HG02763 (cell line): ENCODE results near the gene HID1.
A peak's percentile ranks its signal among the peaks of the same experiment; 100 is the strongest.
"Not testable (repeated sequence)": the region's sequence is repeated elsewhere in the genome, so short reads cannot be mapped to it uniquely, and the experiment has no call there.

ENCODE experiments used
- ATAC-seq: cut with Tn5 transposase; IDR thresholded peaks from one replicate; pipeline ENCODE4 v1.9.1; 2021; ENCODE audit warnings: mild to moderate bottlenecking, moderate library complexity; ENCODE audit not compliant: unreplicated experiment

Gene HID1

GRCh38 chr17:74999523-74999922 lies 27.0 kb upstream of the HID1 start:
- ATAC-seq, result no peak

- no peak for ATAC-seq
Measured at GRCh38 chr17:74998783-74999182, 26.2 kb upstream of the HID1 start.

- ATAC-seq, result no peak
Measured at GRCh38 chr17:74995847-74996246, 23.3 kb upstream of the HID1 start.

- ATAC-seq, result no peak
Measured at GRCh38 chr17:74994440-74994839, 21.9 kb upstream of the HID1 start.

- ATAC-seq, result no peak
Measured at GRCh38 chr17:74992223-74992622, 19.7 kb upstream of the HID1 start.

- ATAC-seq, result no peak
Measured at GRCh38 chr17:74990581-74991105, 18.1 kb upstream of the HID1 start.

GRCh38 chr17:74987909-74988711 lies 15.6 kb upstream of the HID1 start:
- peak; percentile 24 for ATAC-seq

GRCh38 chr17:74987418-74987908 lies 14.9 kb upstream of the HID1 start, which contains the start of gene CDR2L:
CDR2L (plus strand) TSS chr17:74987632; CDS start chr17:74988044, 412 bp downstream.
- ATAC-seq, result peak; percentile 78

- no peak for ATAC-seq
Measured at GRCh38 chr17:74986206-74986576, 13.6 kb upstream of the HID1 start.

GRCh38 chr17:74982663-74983313 lies 10.2 kb upstream of the HID1 start:
- not testable (repeated sequence) for ATAC-seq

- ATAC-seq, result no peak
Measured at GRCh38 chr17:74981979-74982662, 9.6 kb upstream of the HID1 start.

- ATAC-seq, result no peak
Measured at GRCh38 chr17:74981318-74981978, 8.9 kb upstream of the HID1 start.

- ATAC-seq, result no peak
Measured at GRCh38 chr17:74979408-74980146, 7.0 kb upstream of the HID1 start.

- ATAC-seq, result no peak
Measured at GRCh38 chr17:74978240-74978639, 5.7 kb upstream of the HID1 start.

- no peak for ATAC-seq
Measured at GRCh38 chr17:74977802-74978201, 5.2 kb upstream of the HID1 start.

GRCh38 chr17:74975943-74976342 lies 3.4 kb upstream of the HID1 start:
- ATAC-seq, result no peak

- no peak for ATAC-seq
Measured at GRCh38 chr17:74972973-74973328, 392 bp upstream of the HID1 start.

GRCh38 chr17:74971842-74972106 lies 785 bp downstream of the HID1 start:
- no peak for ATAC-seq

GRCh38 chr17:74971069-74971841 lies 1.3 kb downstream of the HID1 start:
- no peak for ATAC-seq

GRCh38 chr17:74970395-74970794 lies 2.2 kb downstream of the HID1 start:
- ATAC-seq, result no peak
